Panc1 (cell line): Measurements from ENCODE around the gene TBCC. TPM values are rescaled to one million over a fixed set of nuclear protein-coding genes. Genes with fewer than 3 reads are reported as not detected.
"Not testable (repeated sequence)": the region's sequence is repeated elsewhere in the genome, so short reads cannot be mapped to it uniquely, and the experiment has no call there.

Experiments used
- ATAC-seq: fragments of 200-7000 bp; cut with Tn5 transposase; 2 replicates; pipeline ENCODE4 v1.9.1; 2020; ENCODE audit warnings: mild to moderate bottlenecking, moderate library complexity
- BruUV-seq: library from RNA; stranded (reverse); fragments of 400-500 nt; replicated peaks from 2 replicates; lab custom pipeline; 2021; lab: Mats Ljungman, UMichigan
- CTCF ChIA-PET: fragments of 300-600 bp; sonication (Branson Sonifier 250); formaldehyde crosslinking; loops from one replicate; lab custom pipeline; 2022; ENCODE audit warnings: antibody characterized with exemption; lab: Charles Lee
- POLR2A ChIA-PET: fragments of 300-600 bp; sonication (Branson Sonifier 250); formaldehyde crosslinking; loops from one replicate; lab custom pipeline; 2022; ENCODE audit warnings: antibody characterized with exemption; lab: Charles Lee
- DNase-seq: peaks from one replicate; pipeline ENCODE4 v3.0.0-alpha.2; 2010; ENCODE audit warnings: low read depth, low spot score
- H3K27ac ChIP-seq: 2 replicates; pipeline ENCODE4 v1.5.1; 2011; ENCODE audit warnings: mild to moderate bottlenecking, low read length, inconsistent platforms
- H3K27me3 ChIP-seq: fragments of 200-500 bp; sonication (Bioruptor generic); 2 replicates; pipeline ENCODE4 v1.6.0; 2014; ENCODE audit warnings: low read length, inconsistent platforms; ENCODE audit not compliant: control insufficient read depth, insufficient read depth
- H3K36me3 ChIP-seq: fragments of 200-500 bp; sonication (Bioruptor generic); 2 replicates; pipeline ENCODE4 v1.5.1; 2014; ENCODE audit warnings: inconsistent platforms, mild to moderate bottlenecking, low read length, moderate library complexity; ENCODE audit not compliant: control insufficient read depth, insufficient read depth
- H3K4me1 ChIP-seq: 2 replicates; pipeline ENCODE4 v1.5.1; 2011; ENCODE audit warnings: inconsistent platforms, mild to moderate bottlenecking, low read length, moderate library complexity; ENCODE audit not compliant: control insufficient read depth, insufficient read depth
- H3K4me3 ChIP-seq, 2 experiments: 2 replicates each; pipeline ENCODE4 v1.5.1; 2011 to 2012; ENCODE audit warnings: low read depth in 2 of 2, low read length in 2 of 2, mild to moderate bottlenecking in 2 of 2, inconsistent platforms in 1 of 2, moderate library complexity in 1 of 2
- H3K9me3 ChIP-seq: fragments of 200-500 bp; sonication (Bioruptor generic); 2 replicates; pipeline ENCODE4 v1.5.1; 2014; ENCODE audit warnings: low read depth, mild to moderate bottlenecking, inconsistent platforms, low read length, moderate library complexity; ENCODE audit not compliant: control insufficient read depth, insufficient read depth
- CTCF ChIP-seq: fragments of 450-650 bp; IDR thresholded peaks from 2 replicates; pipeline ENCODE4 v1.5.1; 2017; ENCODE audit warnings: mild to moderate bottlenecking
- POLR2AphosphoS5 ChIP-seq: IDR thresholded peaks from 2 replicates; pipeline ENCODE4 v1.6.1; 2012; ENCODE audit warnings: mild to moderate bottlenecking, low read depth, low read length, moderate library complexity
- REST ChIP-seq, 2 experiments: IDR thresholded peaks; 2 replicates each; pipeline ENCODE4 v1.6.1; 2011 to 2012; ENCODE audit warnings: low read depth in 2 of 2, control low read depth in 1 of 2, low read length in 1 of 2, mild to moderate bottlenecking in 1 of 2, moderate library complexity in 1 of 2; ENCODE audit not compliant: insufficient read depth in 1 of 2
- SIN3A ChIP-seq: IDR thresholded peaks from 2 replicates; pipeline ENCODE4 v1.6.1; 2012; ENCODE audit warnings: low read depth, mild to moderate bottlenecking, low read length, moderate library complexity, borderline replicate concordance; ENCODE audit not compliant: insufficient read depth
- TCF7L2 ChIP-seq: IDR thresholded peaks from 2 replicates; pipeline ENCODE4 v1.6.1; 2011; ENCODE audit warnings: mild to moderate bottlenecking, low read depth, low read length, inconsistent platforms
- in situ Hi-C: cut with HindIII; loops from 2 replicates; pipeline ENCODE4 v1.10.0; 2016; ENCODE audit warnings: low sequenced_read_pairs, low pct_unique_long_range_greater_than_20kb
- intact Hi-C: fragments of 100-400 bp; cut with micrococcal nuclease; formaldehyde crosslinking; loops from one replicate; pipeline ENCODE4 v1.10.0; 2022; ENCODE audit not compliant: unreplicated experiment
- total RNA-seq: library from RNA; stranded (reverse); gene quantifications from one replicate; pipeline ENCODE4 v1.2.1, GENCODE V29; 2021; ENCODE audit not compliant: unreplicated experiment

Gene TBCC
- total RNA-seq, 1 experiment from 2014 or later: 25.7 TPM

GRCh38 chr6:42733867-42734481, 11.9 kb downstream of the TBCC start:
- ATAC-seq, DNase-seq, BruUV-seq, H3K9me3 ChIP-seq, CTCF ChIA-PET, H3K27ac ChIP-seq, H3K27me3 ChIP-seq, H3K4me3 ChIP-seq, H3K4me1 ChIP-seq, intact Hi-C loops, H3K36me3 ChIP-seq, in situ Hi-C loops: not testable (repeated sequence)
- POLR2A ChIA-PET: interaction anchor here (0.7 kb wide), 1 partner anchor 148 kb away, joined by 5 read pairs; no protein-coding TSS in a partner anchor

GRCh38 chr6:42729731-42730130, 16.2 kb downstream of the TBCC start:
- intact Hi-C loops (loop anchor here (5.0 kb wide), 1 partner anchor 148 kb away; the partner anchor contains the start of gene RPL7L1), in situ Hi-C loops (no loop called here)
- no peaks in the 10 kb centered on the region for H3K27me3 ChIP-seq
- CTCF ChIA-PET: interaction anchor here (0.9 kb wide), 1 partner anchor 82 kb away, joined by 6 read pairs; no protein-coding TSS in a partner anchor
- no TSS peak for BruUV-seq
- H3K9me3 ChIP-seq: no peaks in the 10 kb centered on the region
- no peaks in the 10 kb centered on the region for H3K36me3 ChIP-seq
- DNase-seq (no peak), ATAC-seq (no peak)
- POLR2A ChIA-PET: no interaction called here
- H3K27ac ChIP-seq: no peak overlapping the region
- no peak for TF ChIP-seq TCF7L2
- no peak for TF ChIP-seq POLR2AphosphoS5
- TF ChIP-seq SIN3A: no peak
- TF ChIP-seq CTCF: no peak
- TF ChIP-seq REST (IDR thresholded peaks at IDR 0.05; ENCODE audit: insufficient read depth in 1 of 2, low read depth in 2 of 2, low read length in 1 of 2): no peak
- peaks cover 4% of the 10 kb centered on the region; the same call in 1 of the 2 replicates for H3K4me1 ChIP-seq
- H3K4me3 ChIP-seq: no peak overlapping the region

GRCh38 chr6:42727627-42728026, 18.3 kb downstream of the TBCC start:
- DNase-seq (no peak), ATAC-seq (no peak)
- no peak overlapping the region for H3K4me3 ChIP-seq
- intact Hi-C loops: loop anchor here (5.0 kb wide), 1 partner anchor 150 kb away; the partner anchor contains the start of gene RPL7L1
- POLR2A ChIA-PET: no interaction called here
- peaks cover 4% of the 10 kb centered on the region; the same call in 1 of the 2 replicates for H3K4me1 ChIP-seq
- H3K36me3 ChIP-seq: no peaks in the 10 kb centered on the region
- no TSS peak for BruUV-seq
- H3K27ac ChIP-seq: no peak overlapping the region
- H3K27me3 ChIP-seq: no peaks in the 10 kb centered on the region
- CTCF ChIA-PET: no interaction called here
- TF ChIP-seq POLR2AphosphoS5: no peak
- no peak for TF ChIP-seq CTCF
- no peak for TF ChIP-seq SIN3A
- no peak for TF ChIP-seq TCF7L2
- TF ChIP-seq REST (IDR thresholded peaks at IDR 0.05; ENCODE audit: insufficient read depth in 1 of 2, low read depth in 2 of 2, low read length in 1 of 2): no peak
- no peaks in the 10 kb centered on the region for H3K9me3 ChIP-seq
- in situ Hi-C loops: no loop called here
